Measurements from ENCODE around the gene LTBR.
A peak's percentile ranks its signal among the peaks of the same experiment; 100 is the strongest.
"Not testable (repeated sequence)": the region's sequence is repeated elsewhere in the genome, so short reads cannot be mapped to it uniquely, and the experiment has no call there.

The LTBR gene

GRCh38 chr12:6404390-6404789 lies 20.4 kb downstream of the LTBR start:
- no peak for DNase-seq (ENCODE audit: low read depth, low spot score)
- H3K4me3 ChIP-seq (ENCODE audit: low read length): no peak overlapping the region

DNA sequence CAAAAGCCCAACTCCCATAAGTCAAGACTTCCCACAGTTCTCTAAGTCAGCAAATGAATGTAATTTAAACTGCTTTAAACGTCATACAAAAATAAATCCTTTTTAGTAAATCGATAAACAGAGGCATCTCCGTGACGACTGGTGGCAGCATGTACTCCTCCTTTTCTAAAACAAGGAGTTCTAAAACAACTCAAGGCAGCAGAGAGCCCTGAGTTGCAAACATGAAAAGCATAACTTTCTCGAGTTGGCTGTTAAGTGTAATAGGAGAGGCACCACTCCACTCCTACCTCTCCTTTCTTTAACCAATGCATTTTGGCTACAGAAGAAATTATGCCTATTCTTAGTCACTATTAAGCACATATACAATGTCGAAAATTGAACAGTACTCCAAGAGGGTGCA lies 22.0 kb downstream of the LTBR start:
- no peak overlapping the region for H3K4me3 ChIP-seq (ENCODE audit: low read length)

DNA sequence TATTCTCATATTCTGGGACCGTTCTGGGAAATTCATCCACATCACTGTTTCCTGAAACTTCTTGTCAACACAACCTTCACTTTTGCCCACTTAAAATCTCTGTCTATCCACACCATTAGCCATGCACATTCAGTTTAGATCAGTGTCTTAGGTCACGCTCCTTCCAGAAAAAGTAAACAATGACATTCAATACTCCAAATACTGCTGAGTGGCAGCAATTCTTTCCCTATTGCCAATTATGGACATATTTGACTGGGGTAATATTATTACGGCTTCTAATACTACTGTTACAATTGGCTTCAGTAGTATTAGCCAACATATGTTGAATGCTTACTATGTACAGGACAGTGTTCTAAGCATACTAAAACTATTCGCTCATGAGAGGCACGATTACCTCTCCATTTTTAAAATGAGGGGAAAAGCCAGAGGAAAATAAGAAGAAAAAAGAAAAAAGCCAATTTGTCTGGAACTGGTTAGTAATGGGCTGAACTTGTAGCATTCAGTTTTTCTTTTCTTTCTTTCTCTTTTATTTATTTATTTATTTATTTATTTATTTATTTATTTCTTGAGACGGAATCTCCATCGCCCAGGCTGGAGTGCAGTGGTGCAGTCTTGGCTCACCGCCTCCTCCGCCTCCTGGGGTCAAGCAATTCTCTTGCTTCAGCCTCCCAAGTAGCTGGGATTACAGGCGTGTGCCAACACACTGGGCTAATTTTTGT lies 23.4 kb downstream of the LTBR start:
- DNase-seq (ENCODE audit: low read depth, low spot score): no peak
- H3K4me3 ChIP-seq (ENCODE audit: low read length): no peak overlapping the region

More for the DNA sequence above, 22.0 kb downstream of the LTBR start:
- DNase-seq (ENCODE audit: low read depth, low spot score): no peak

GRCh38 chr12:6416596-6416995 lies 32.6 kb downstream of the LTBR start:
- DNase-seq (ENCODE audit: low read depth, low spot score): no peak

GRCh38 chr12:6418796-6419195 lies 34.8 kb downstream of the LTBR start:
- no peak for DNase-seq (ENCODE audit: low read depth, low spot score)
- no peak overlapping the region for H3K4me3 ChIP-seq (ENCODE audit: low read length)

More at GRCh38 chr12:6416596-6416995, 32.6 kb downstream of the LTBR start:
- H3K4me3 ChIP-seq (ENCODE audit: low read length): no peak overlapping the region

GRCh38 chr12:6420364-6420763 lies 36.4 kb downstream of the LTBR start:
- H3K4me3 ChIP-seq (ENCODE audit: low read length): no peak overlapping the region
- DNase-seq (ENCODE audit: low read depth, low spot score): no peak

- peak; percentile 91 for DNase-seq (ENCODE audit: low read depth, low spot score)
- no peak overlapping the region for H3K4me3 ChIP-seq (ENCODE audit: low read length)
Observed at GRCh38 chr12:6423267-6424007, 39.5 kb downstream of the LTBR start.

- H3K4me3 ChIP-seq (ENCODE audit: low read length): no peak overlapping the region
- DNase-seq (ENCODE audit: low read depth, low spot score): no peak
Observed at GRCh38 chr12:6424008-6424347, 40.0 kb downstream of the LTBR start.

DNA sequence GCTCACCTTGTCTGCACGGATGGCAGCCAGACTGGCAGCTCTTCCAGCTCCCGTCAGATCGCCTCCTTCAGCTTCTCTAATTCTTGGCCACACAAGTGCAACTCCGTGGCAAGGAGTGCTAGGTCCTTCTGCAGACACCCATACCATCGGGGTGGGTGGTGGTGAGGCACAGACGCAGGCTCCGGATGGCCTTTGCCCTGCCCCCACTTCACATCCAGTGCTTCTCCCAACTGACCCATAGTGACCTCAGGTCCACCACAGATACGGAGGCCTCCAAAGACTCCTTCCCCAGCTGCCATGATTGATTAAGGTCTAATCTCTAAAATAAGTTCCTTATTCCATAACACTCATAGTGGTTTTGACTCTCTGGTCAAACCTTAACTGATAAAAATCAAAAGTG lies 40.9 kb downstream of the LTBR start:
- H3K4me3 ChIP-seq (ENCODE audit: low read length): no peak overlapping the region
- DNase-seq (ENCODE audit: low read depth, low spot score): no peak

DNA sequence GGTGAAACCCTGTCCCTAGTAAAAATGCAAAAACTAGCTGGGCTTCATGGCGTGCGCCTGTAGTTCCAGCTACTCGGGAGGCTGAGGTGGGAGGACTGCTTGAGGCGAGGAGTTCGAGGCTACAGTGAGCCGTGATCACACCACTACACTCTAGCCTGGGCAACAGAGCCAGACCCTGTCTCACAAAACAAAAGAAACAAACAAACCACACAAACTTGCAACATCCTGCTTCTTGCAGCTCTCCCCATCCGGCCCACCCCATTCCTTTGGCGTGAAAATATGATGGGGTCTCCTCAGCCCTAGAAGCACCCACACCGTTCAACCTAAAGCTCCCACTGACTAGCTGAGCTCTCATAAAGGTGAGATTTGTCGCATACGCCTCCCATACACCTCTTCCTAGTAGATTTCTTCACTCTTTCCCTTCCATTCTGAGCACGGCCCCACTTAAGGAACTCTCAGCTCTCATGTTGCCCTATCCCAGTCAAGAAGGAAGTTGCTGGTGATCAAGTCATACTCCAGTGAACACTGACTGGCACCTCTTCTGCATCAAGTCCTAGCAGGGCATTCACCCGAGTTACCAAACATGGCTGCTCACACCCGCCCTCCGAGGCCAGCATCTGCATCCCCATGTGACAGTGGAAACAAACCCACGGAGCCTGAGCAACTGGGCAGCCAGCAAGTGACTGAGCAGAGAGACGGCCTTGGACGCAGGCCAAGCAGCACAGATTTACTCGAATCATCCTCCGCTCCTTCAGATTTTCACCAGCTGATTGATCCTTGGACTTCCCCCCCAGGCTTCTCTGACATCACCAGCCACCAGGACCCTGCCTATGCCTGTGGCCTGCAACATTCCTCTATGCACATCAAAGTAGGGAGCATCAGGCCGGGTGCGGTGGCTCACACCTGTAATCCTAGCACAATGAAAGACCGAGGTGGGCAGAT lies 41.9 kb downstream of the LTBR start:
- DNase-seq (ENCODE audit: low read depth, low spot score): no peak
- no peak overlapping the region for H3K4me3 ChIP-seq (ENCODE audit: low read length)

DNA sequence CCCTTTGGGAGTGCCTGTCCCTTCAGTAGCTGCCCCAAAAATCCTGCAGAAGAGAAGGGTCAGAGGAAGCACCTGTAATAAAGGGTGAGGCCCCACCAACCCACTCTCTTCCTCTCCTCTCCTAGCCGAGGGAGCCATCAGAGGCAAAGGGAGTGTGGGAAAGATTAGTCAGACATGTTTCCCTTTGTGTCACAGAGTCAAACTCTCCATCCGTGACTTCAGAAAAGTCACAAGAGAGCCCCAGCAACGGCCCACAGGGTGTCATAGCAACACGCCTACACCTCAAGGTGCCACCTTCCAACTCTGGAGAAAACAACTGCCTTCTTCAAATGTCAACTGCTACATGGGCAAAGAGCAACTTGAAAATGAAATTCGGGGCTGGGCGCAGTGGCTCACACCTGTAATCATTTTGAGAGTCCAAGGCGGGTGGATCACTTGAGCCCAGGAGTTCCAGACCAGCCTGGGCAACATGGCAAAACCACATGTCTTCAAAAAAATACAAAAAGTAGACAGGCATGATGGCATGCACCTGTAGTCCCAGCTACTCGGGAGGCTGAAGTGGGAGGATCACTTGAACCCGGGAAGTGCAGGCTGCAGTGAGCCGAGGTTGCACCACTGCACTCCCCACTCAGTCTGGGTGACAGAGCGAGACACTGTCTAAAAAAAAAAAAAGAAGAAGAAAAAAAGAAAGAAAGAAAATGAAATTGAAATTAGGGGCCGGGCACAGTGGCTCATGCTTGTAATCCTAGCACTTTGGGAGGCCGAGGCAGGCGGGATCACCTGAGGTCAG lies 43.1 kb downstream of the LTBR start:
- DNase-seq (ENCODE audit: low read depth, low spot score): peak; percentile 58
- no peak overlapping the region for H3K4me3 ChIP-seq (ENCODE audit: low read length)

DNA sequence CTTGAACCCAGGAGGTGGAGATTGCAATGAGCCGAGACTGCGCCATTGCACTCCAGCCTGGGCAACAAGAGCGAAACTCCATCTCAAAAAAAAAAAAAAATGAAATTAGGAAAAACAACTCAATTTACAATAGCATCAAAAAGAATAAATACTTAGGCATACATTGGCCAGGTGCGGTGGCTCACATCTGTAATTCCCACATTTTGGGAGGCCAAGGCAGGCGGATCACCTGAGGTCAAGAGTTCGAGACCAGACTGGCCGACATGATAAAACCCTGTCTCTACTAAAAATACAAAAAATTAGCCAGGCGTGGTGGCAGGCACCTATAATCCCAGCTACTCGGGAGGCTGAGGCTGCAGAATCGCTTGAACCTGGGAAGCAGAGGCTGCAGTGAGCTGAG lies 43.8 kb downstream of the LTBR start:
- DNase-seq (ENCODE audit: low read depth, low spot score); H3K4me3 ChIP-seq (ENCODE audit: low read length): not testable (repeated sequence)

DNA sequence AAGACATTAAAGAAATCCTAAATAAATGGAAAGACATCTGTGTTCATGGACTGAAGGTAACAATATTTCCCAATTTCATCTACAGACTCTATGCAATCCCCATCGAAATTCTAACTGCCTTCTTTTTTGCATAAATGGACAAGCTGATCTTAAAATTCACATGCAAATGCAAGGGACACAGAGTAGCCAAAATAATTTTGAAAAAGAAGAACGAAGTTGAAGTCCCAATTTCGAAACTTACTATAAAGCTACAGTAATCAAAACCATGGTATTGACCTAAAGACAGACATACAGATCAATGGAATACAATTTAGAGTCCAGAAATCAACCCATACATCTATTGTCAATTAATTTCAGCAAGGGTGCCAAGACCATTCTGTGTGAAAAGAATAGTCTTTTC lies 44.4 kb downstream of the LTBR start:
- no peak overlapping the region for H3K4me3 ChIP-seq (ENCODE audit: low read length)
- DNase-seq (ENCODE audit: low read depth, low spot score): no peak

GRCh38 chr12:6430124-6430989 lies 46.4 kb downstream of the LTBR start:
- no peak for DNase-seq (ENCODE audit: low read depth, low spot score)
- no peak overlapping the region for H3K4me3 ChIP-seq (ENCODE audit: low read length)

DNA sequence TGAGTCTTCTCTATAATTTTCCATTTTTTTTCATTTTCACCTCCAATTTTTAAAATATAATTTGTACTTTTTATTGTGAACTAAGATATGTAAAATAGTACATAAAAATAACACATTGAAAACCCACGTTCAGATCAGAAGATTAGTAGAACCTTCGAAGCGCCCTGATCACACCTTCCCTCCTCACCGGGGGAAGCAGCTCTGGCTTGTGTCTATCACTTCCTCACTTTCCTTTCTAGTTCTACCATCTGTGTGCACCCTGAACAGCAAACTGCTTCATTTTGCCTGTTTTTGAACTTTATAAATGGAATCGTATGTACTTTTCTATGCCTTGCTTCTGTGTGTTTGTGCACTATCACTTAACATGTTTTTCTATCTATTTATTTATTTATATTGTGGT lies 49.0 kb downstream of the LTBR start:
- DNase-seq (ENCODE audit: low read depth, low spot score): no peak
- H3K4me3 ChIP-seq (ENCODE audit: low read length): no peak overlapping the region

GRCh38 chr12:6434205-6435140 lies 50.5 kb downstream of the LTBR start:
- no peak overlapping the region for H3K4me3 ChIP-seq (ENCODE audit: low read length)
- DNase-seq (ENCODE audit: low read depth, low spot score): no peak

Measured in Jurkat, Clone E6-1 (cell line).